Measurements from ENCODE around the gene PTGIS.

The PTGIS gene

GRCh38 chr20:49519212-49519712 is 48.7 kb downstream of the PTGIS start:
- Histone ChIP-seq H3K36me3 (ENCODE audit: control insufficient read depth in 1 of 2, insufficient read depth in 2 of 2, low read depth in 1 of 2, low read length in 2 of 2) (peaks cover 42 to 98% of the 10 kb centered on the region in 2 experiments), H3K9me3 (ENCODE audit: control insufficient read depth, low read length) (no peaks in the 10 kb centered on the region), H3K27me3 (ENCODE audit: control insufficient read depth in 1 of 2, insufficient read depth in 1 of 2, low read length in 2 of 2) (no peaks in the 10 kb centered on the region), H3K79me1 (replicated peaks; ENCODE audit: low read length, poor library complexity, severe bottlenecking) (no peaks in the 10 kb centered on the region), H3K4me2 (ENCODE audit: low read length, poor library complexity, severe bottlenecking) (no peak overlapping the region), H3K27ac (ENCODE audit: low read length, poor library complexity, severe bottlenecking) (no peak overlapping the region), H2BK120ac (ENCODE audit: low read depth, low read length) (no peak overlapping the region), H2AK5ac (ENCODE audit: low read length, severe bottlenecking) (no peak overlapping the region), H3K9ac (ENCODE audit: low read length) (no peak overlapping the region), H3K4me1 (ENCODE audit: control insufficient read depth, insufficient read depth, low read depth, low read length) (no peaks in the 10 kb centered on the region), H2BK5ac (ENCODE audit: low read depth, low read length, poor library complexity, severe bottlenecking) (no peak overlapping the region), H3K14ac (ENCODE audit: low read length in 2 of 2) (no peak overlapping the region), H3K18ac (ENCODE audit: low read depth in 1 of 2, low read length in 2 of 2) (no peak overlapping the region), H4K91ac (ENCODE audit: low read length) (no peak overlapping the region), H3K23ac (ENCODE audit: low read length in 2 of 2) (no peak overlapping the region), H2BK15ac (ENCODE audit: low read depth, poor library complexity, severe bottlenecking) (no peak overlapping the region), H3K4me3 (ENCODE audit: insufficient read depth in 1 of 2, low read depth in 1 of 2, low read length in 2 of 2) (no peak overlapping the region), H2BK12ac (ENCODE audit: low read length in 2 of 2) (no peak overlapping the region), H4K8ac (ENCODE audit: low read length) (no peak overlapping the region), H3K4ac (ENCODE audit: low read depth in 1 of 2, low read length in 2 of 2) (no peak overlapping the region), H2AFZ (ENCODE audit: low read depth, low read length) (no peak overlapping the region)
- 43% methylated on average over 3 of the region's 4 CpGs for WGBS
- no peak for DNase-seq

- Histone ChIP-seq H4K91ac (ENCODE audit: low read length) (no peak overlapping the region), H3K27me3 (ENCODE audit: control insufficient read depth in 1 of 2, insufficient read depth in 1 of 2, low read length in 2 of 2) (no peaks in the 10 kb centered on the region), H3K4me3 (ENCODE audit: insufficient read depth in 1 of 2, low read depth in 1 of 2, low read length in 2 of 2) (no peak overlapping the region), H2AFZ (ENCODE audit: low read depth, low read length) (no peak overlapping the region), H3K23ac (ENCODE audit: low read length in 2 of 2) (no peak overlapping the region), H4K8ac (ENCODE audit: low read length) (no peak overlapping the region), H2BK12ac (ENCODE audit: low read length in 2 of 2) (no peak overlapping the region), H3K4ac (ENCODE audit: low read depth in 1 of 2, low read length in 2 of 2) (no peak overlapping the region), H3K4me2 (ENCODE audit: low read length, poor library complexity, severe bottlenecking) (no peak overlapping the region), H3K27ac (ENCODE audit: low read length, poor library complexity, severe bottlenecking) (no peak overlapping the region), H2BK15ac (ENCODE audit: low read depth, poor library complexity, severe bottlenecking) (no peak overlapping the region), H2BK120ac (ENCODE audit: low read depth, low read length) (no peak overlapping the region), H3K79me1 (replicated peaks; ENCODE audit: low read length, poor library complexity, severe bottlenecking) (no peaks in the 10 kb centered on the region), H2BK5ac (ENCODE audit: low read depth, low read length, poor library complexity, severe bottlenecking) (no peak overlapping the region), H3K18ac (ENCODE audit: low read depth in 1 of 2, low read length in 2 of 2) (no peak overlapping the region), H3K9ac (ENCODE audit: low read length) (no peak overlapping the region), H2AK5ac (ENCODE audit: low read length, severe bottlenecking) (no peak overlapping the region), H3K9me3 (ENCODE audit: control insufficient read depth, low read length) (no peaks in the 10 kb centered on the region), H3K36me3 (ENCODE audit: control insufficient read depth in 1 of 2, insufficient read depth in 2 of 2, low read depth in 1 of 2, low read length in 2 of 2) (peaks cover 42 to 98% of the 10 kb centered on the region in 2 experiments), H3K14ac (ENCODE audit: low read length in 2 of 2) (no peak overlapping the region), H3K4me1 (ENCODE audit: control insufficient read depth, insufficient read depth, low read depth, low read length) (no peaks in the 10 kb centered on the region)
- no peak for DNase-seq
- WGBS: 83% methylated on average over 5 of the region's 5 CpGs
Observed at GRCh38 chr20:49518576-49518975, 49.4 kb downstream of the PTGIS start.

GRCh38 chr20:49517805-49518100 is 50.2 kb downstream of the PTGIS start:
- peaks cover 46 to 98% of the 10 kb centered on the region in 2 experiments for H3K36me3 ChIP-seq (ENCODE audit: control insufficient read depth in 1 of 2, insufficient read depth in 2 of 2, low read depth in 1 of 2, low read length in 2 of 2)
- no peak overlapping the region for H2BK5ac ChIP-seq (ENCODE audit: low read depth, low read length, poor library complexity, severe bottlenecking)
- H3K18ac ChIP-seq (ENCODE audit: low read depth in 1 of 2, low read length in 2 of 2): no peak overlapping the region

GRCh38 chr20:49516916-49517804 is 50.8 kb downstream of the PTGIS start:
- Histone ChIP-seq H3K79me1 (replicated peaks; ENCODE audit: low read length, poor library complexity, severe bottlenecking) (no peaks in the 10 kb centered on the region), H3K27ac (ENCODE audit: low read length, poor library complexity, severe bottlenecking) (no peak overlapping the region), H3K18ac (ENCODE audit: low read depth in 1 of 2, low read length in 2 of 2) (no peak overlapping the region), H2BK5ac (ENCODE audit: low read depth, low read length, poor library complexity, severe bottlenecking) (no peak overlapping the region), H3K4ac (ENCODE audit: low read depth in 1 of 2, low read length in 2 of 2) (no peak overlapping the region), H3K36me3 (ENCODE audit: control insufficient read depth in 1 of 2, insufficient read depth in 2 of 2, low read depth in 1 of 2, low read length in 2 of 2) (peaks cover 46 to 98% of the 10 kb centered on the region in 2 experiments), H3K9me3 (ENCODE audit: control insufficient read depth, low read length) (no peaks in the 10 kb centered on the region), H3K4me1 (ENCODE audit: control insufficient read depth, insufficient read depth, low read depth, low read length) (no peaks in the 10 kb centered on the region), H3K23ac (ENCODE audit: low read length in 2 of 2) (no peak overlapping the region), H2BK120ac (ENCODE audit: low read depth, low read length) (no peak overlapping the region), H3K14ac (ENCODE audit: low read length in 2 of 2) (no peak overlapping the region), H3K4me3 (ENCODE audit: insufficient read depth in 1 of 2, low read depth in 1 of 2, low read length in 2 of 2) (no peak overlapping the region), H2AK5ac (ENCODE audit: low read length, severe bottlenecking) (no peak overlapping the region), H3K9ac (ENCODE audit: low read length) (no peak overlapping the region), H2BK12ac (ENCODE audit: low read length in 2 of 2) (no peak overlapping the region), H4K91ac (ENCODE audit: low read length) (no peak overlapping the region), H3K27me3 (ENCODE audit: control insufficient read depth in 1 of 2, insufficient read depth in 1 of 2, low read length in 2 of 2) (no peaks in the 10 kb centered on the region), H2BK15ac (ENCODE audit: low read depth, poor library complexity, severe bottlenecking) (no peak overlapping the region), H4K8ac (ENCODE audit: low read length) (no peak overlapping the region), H2AFZ (ENCODE audit: low read depth, low read length) (no peak overlapping the region), H3K4me2 (ENCODE audit: low read length, poor library complexity, severe bottlenecking) (no peak overlapping the region)
- 86% methylated on average over 17 of the region's 17 CpGs for WGBS
- DNase-seq: no peak

More at GRCh38 chr20:49517805-49518100, 50.2 kb downstream of the PTGIS start:
- Histone ChIP-seq H3K4me1 (ENCODE audit: control insufficient read depth, insufficient read depth, low read depth, low read length) (no peaks in the 10 kb centered on the region), H2AK5ac (ENCODE audit: low read length, severe bottlenecking) (no peak overlapping the region), H3K4me2 (ENCODE audit: low read length, poor library complexity, severe bottlenecking) (no peak overlapping the region), H2BK12ac (ENCODE audit: low read length in 2 of 2) (no peak overlapping the region), H3K9ac (ENCODE audit: low read length) (no peak overlapping the region), H2BK15ac (ENCODE audit: low read depth, poor library complexity, severe bottlenecking) (no peak overlapping the region), H3K27ac (ENCODE audit: low read length, poor library complexity, severe bottlenecking) (no peak overlapping the region), H3K27me3 (ENCODE audit: control insufficient read depth in 1 of 2, insufficient read depth in 1 of 2, low read length in 2 of 2) (no peaks in the 10 kb centered on the region), H3K79me1 (replicated peaks; ENCODE audit: low read length, poor library complexity, severe bottlenecking) (no peaks in the 10 kb centered on the region), H3K4me3 (ENCODE audit: insufficient read depth in 1 of 2, low read depth in 1 of 2, low read length in 2 of 2) (no peak overlapping the region), H3K23ac (ENCODE audit: low read length in 2 of 2) (no peak overlapping the region), H3K9me3 (ENCODE audit: control insufficient read depth, low read length) (no peaks in the 10 kb centered on the region), H4K91ac (ENCODE audit: low read length) (no peak overlapping the region), H3K14ac (ENCODE audit: low read length in 2 of 2) (no peak overlapping the region), H2AFZ (ENCODE audit: low read depth, low read length) (no peak overlapping the region), H2BK120ac (ENCODE audit: low read depth, low read length) (no peak overlapping the region), H4K8ac (ENCODE audit: low read length) (no peak overlapping the region), H3K4ac (ENCODE audit: low read depth in 1 of 2, low read length in 2 of 2) (no peak overlapping the region)
- DNase-seq: no peak
- WGBS: 86% methylated on average over 4 of the region's 4 CpGs

Measured in mesenchymal stem cell (in vitro differentiated cells and primary cell).